WTC11 (cell line): ENCODE data around the gene TIFAB. TPM values are rescaled to one million over a fixed set of nuclear protein-coding genes. Genes with fewer than 3 reads are reported as not detected.

Source experiments
- ATAC-seq: fragments of 200-7000 bp; cut with Tn5 transposase; 2 replicates; pipeline ENCODE4 v1.10.0; 2021; ENCODE audit warnings: mild to moderate bottlenecking, moderate library complexity
- CTCF ChIA-PET: fragments of 300-600 bp; sonication (Branson Sonifier 250); formaldehyde crosslinking; loops from one replicate; lab custom pipeline; 2021; ENCODE audit warnings: antibody characterized with exemption; lab: Charles Lee
- POLR2A ChIA-PET: fragments of 350-600 bp; sonication (Branson Sonifier 250); formaldehyde crosslinking; loops from one replicate; lab custom pipeline; 2021; ENCODE audit warnings: antibody characterized with exemption; lab: Charles Lee
- DNase-seq: peaks from one replicate; pipeline ENCODE4 v3.0.0; 2021; ENCODE audit warnings: low spot score
- H3K27ac Mint-ChIP-seq: 2 replicates; pipeline ENCODE4 v1.8.0; 2021; ENCODE audit warnings: mixed read lengths
- H3K27me3 Mint-ChIP-seq: 2 replicates; pipeline ENCODE4 v1.8.0; 2021; ENCODE audit warnings: low read depth, mild to moderate bottlenecking, moderate library complexity, mixed read lengths
- H3K36me3 Mint-ChIP-seq: 2 replicates; pipeline ENCODE4 v1.8.0; 2021; ENCODE audit warnings: mixed read lengths
- H3K4me1 Mint-ChIP-seq: 2 replicates; pipeline ENCODE4 v1.8.0; 2022; ENCODE audit warnings: mixed read lengths
- H3K4me3 Mint-ChIP-seq: 2 replicates; pipeline ENCODE4 v1.8.0; 2021; ENCODE audit warnings: mild to moderate bottlenecking, moderate library complexity, mixed read lengths
- H3K9me3 Mint-ChIP-seq: 2 replicates; pipeline ENCODE4 v1.8.0; 2021; ENCODE audit warnings: mixed read lengths
- ATF2 ChIP-seq: sonication (generic); formaldehyde crosslinking; IDR thresholded peaks from 2 replicates; pipeline ENCODE4 v1.8.1; 2022; ENCODE audit warnings: low read depth, missing genetic modification reagents, borderline replicate concordance
- CBFB ChIP-seq: sonication (generic); formaldehyde crosslinking; IDR thresholded peaks from 2 replicates; pipeline ENCODE4 v1.8.1; 2022; ENCODE audit warnings: mild to moderate bottlenecking, low read depth, missing genetic modification reagents
- ELF4 ChIP-seq: sonication (generic); formaldehyde crosslinking; IDR thresholded peaks from 2 replicates; pipeline ENCODE4 v1.8.1; 2022; ENCODE audit warnings: low read depth, mild to moderate bottlenecking, moderate library complexity, missing genetic modification reagents
- ETV6 ChIP-seq: sonication (generic); formaldehyde crosslinking; IDR thresholded peaks from 2 replicates; pipeline ENCODE4 v1.8.1; 2022; ENCODE audit warnings: mild to moderate bottlenecking, missing genetic modification reagents
- FOXP1 ChIP-seq: sonication (generic); formaldehyde crosslinking; IDR thresholded peaks from 2 replicates; pipeline ENCODE4 v1.8.0; 2022; ENCODE audit warnings: missing genetic modification reagents, mild to moderate bottlenecking, moderate library complexity, borderline replicate concordance
- JAZF1 ChIP-seq: fragments of 250-450 bp; sonication (Bioruptor Pico); IDR thresholded peaks from 2 replicates; pipeline ENCODE4 v1.9.0; 2021; ENCODE audit warnings: moderate library complexity, mild to moderate bottlenecking, inconsistent platforms
- NFYB ChIP-seq: sonication (generic); formaldehyde crosslinking; conservative IDR thresholded peaks from 2 replicates; pipeline ENCODE4 v1.8.0; 2022; ENCODE audit warnings: low read depth, missing genetic modification reagents
- NR2C2 ChIP-seq: sonication (generic); formaldehyde crosslinking; IDR thresholded peaks from 2 replicates; pipeline ENCODE4 v1.8.0; 2022; ENCODE audit warnings: mild to moderate bottlenecking, missing genetic modification reagents
- OVOL2 ChIP-seq: fragments of 250-450 bp; sonication (Bioruptor Pico); IDR thresholded peaks from 2 replicates; pipeline ENCODE4 v1.9.0; 2021; ENCODE audit warnings: mild to moderate bottlenecking, borderline replicate concordance
- PREB ChIP-seq: sonication (generic); formaldehyde crosslinking; IDR thresholded peaks from 2 replicates; pipeline ENCODE4 v1.8.1; 2022; ENCODE audit warnings: mild to moderate bottlenecking, missing genetic modification reagents, moderate library complexity, borderline replicate concordance
- ZNF232 ChIP-seq: sonication (generic); formaldehyde crosslinking; IDR thresholded peaks from 2 replicates; pipeline ENCODE4 v1.8.0; 2022; ENCODE audit warnings: mild to moderate bottlenecking, missing genetic modification reagents
- ZNF425 ChIP-seq: fragments of 250-450 bp; sonication (Bioruptor Pico); conservative IDR thresholded peaks from 2 replicates; pipeline ENCODE4 v1.9.0; 2021; ENCODE audit warnings: mild to moderate bottlenecking
- ZNF512 ChIP-seq: sonication (generic); formaldehyde crosslinking; IDR thresholded peaks from 2 replicates; pipeline ENCODE4 v1.8.1; 2022; ENCODE audit warnings: missing genetic modification reagents, borderline replicate concordance
- total RNA-seq: library from RNA; stranded (reverse); gene quantifications from 3 replicates; pipeline ENCODE4 v1.2.3, GENCODE V29; 2021
- TF ChIP-seq, protein P1 (sequence below): fragments of 250-450 bp; sonication (Bioruptor Pico); IDR thresholded peaks from 2 replicates; pipeline ENCODE4 v1.8.0; 2021; ENCODE audit warnings: mild to moderate bottlenecking
- TF ChIP-seq, protein P2 (sequence below): sonication (generic); formaldehyde crosslinking; IDR thresholded peaks from 2 replicates; pipeline ENCODE4 v1.8.0; 2022; ENCODE audit warnings: mild to moderate bottlenecking, missing genetic modification reagents
- TF ChIP-seq, protein P3 (sequence below): fragments of 250-450 bp; sonication (Bioruptor Pico); IDR thresholded peaks from 2 replicates; pipeline ENCODE4 v2.1.2; 2022; ENCODE audit warnings: mild to moderate bottlenecking, moderate library complexity
- TF ChIP-seq, protein P4 (sequence below): fragments of 250-450 bp; sonication (Bioruptor Pico); IDR thresholded peaks from 2 replicates; pipeline ENCODE4 v1.9.0; 2021; ENCODE audit warnings: mild to moderate bottlenecking
- TF ChIP-seq, protein P5 (sequence below): sonication (generic); formaldehyde crosslinking; IDR thresholded peaks from 2 replicates; pipeline ENCODE4 v1.8.1; 2023; ENCODE audit warnings: mild to moderate bottlenecking, missing genetic modification reagents
- TF ChIP-seq, protein P6 (sequence below): sonication (generic); formaldehyde crosslinking; IDR thresholded peaks from 2 replicates; pipeline ENCODE4 v1.8.0; 2023; ENCODE audit warnings: missing genetic modification reagents

The TIFAB gene
- total RNA-seq, 1 experiment from 2014 or later: not detected

- TF ChIP-seq, protein P1, sequence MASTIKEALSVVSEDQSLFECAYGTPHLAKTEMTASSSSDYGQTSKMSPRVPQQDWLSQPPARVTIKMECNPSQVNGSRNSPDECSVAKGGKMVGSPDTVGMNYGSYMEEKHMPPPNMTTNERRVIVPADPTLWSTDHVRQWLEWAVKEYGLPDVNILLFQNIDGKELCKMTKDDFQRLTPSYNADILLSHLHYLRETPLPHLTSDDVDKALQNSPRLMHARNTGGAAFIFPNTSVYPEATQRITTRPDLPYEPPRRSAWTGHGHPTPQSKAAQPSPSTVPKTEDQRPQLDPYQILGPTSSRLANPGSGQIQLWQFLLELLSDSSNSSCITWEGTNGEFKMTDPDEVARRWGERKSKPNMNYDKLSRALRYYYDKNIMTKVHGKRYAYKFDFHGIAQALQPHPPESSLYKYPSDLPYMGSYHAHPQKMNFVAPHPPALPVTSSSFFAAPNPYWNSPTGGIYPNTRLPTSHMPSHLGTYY (CRISPR knock-in tag): no peak
- TF ChIP-seq FOXP1 (no peak), NR2C2 (no peak), PREB (CRISPR knock-in tag) (no peak), ELF4 (no peak), ZNF232 (CRISPR knock-in tag) (no peak)
- TF ChIP-seq, protein P2, sequence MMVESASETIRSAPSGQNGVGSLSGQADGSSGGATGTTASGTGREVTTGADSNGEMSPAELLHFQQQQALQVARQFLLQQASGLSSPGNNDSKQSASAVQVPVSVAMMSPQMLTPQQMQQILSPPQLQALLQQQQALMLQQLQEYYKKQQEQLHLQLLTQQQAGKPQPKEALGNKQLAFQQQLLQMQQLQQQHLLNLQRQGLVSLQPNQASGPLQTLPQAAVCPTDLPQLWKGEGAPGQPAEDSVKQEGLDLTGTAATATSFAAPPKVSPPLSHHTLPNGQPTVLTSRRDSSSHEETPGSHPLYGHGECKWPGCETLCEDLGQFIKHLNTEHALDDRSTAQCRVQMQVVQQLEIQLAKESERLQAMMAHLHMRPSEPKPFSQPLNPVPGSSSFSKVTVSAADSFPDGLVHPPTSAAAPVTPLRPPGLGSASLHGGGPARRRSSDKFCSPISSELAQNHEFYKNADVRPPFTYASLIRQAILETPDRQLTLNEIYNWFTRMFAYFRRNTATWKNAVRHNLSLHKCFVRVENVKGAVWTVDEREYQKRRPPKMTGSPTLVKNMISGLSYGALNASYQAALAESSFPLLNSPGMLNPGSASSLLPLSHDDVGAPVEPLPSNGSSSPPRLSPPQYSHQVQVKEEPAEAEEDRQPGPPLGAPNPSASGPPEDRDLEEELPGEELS (CRISPR knock-in tag): no peak
- TF ChIP-seq, protein P3, sequence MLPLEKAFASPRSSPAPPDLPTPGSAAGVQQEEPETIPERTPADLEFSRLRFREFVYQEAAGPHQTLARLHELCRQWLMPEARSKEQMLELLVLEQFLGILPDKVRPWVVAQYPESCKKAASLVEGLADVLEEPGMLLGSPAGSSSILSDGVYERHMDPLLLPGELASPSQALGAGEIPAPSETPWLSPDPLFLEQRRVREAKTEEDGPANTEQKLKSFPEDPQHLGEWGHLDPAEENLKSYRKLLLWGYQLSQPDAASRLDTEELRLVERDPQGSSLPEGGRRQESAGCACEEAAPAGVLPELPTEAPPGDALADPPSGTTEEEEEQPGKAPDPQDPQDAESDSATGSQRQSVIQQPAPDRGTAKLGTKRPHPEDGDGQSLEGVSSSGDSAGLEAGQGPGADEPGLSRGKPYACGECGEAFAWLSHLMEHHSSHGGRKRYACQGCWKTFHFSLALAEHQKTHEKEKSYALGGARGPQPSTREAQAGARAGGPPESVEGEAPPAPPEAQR (CRISPR knock-in tag): no peak
- TF ChIP-seq, all 79 proteins: peak for 0
Measured at GRCh38 chr5:135493406-135494180, 41.4 kb upstream of the TIFAB start (continued).

GRCh38 chr5:135492319-135492626 lies 40.1 kb upstream of the TIFAB start:
- Mint-ChIP-seq H3K4me3 (no peak overlapping the region), H3K27ac (no peak overlapping the region), H3K36me3 (no peaks in the 10 kb centered on the region), H3K4me1 (peaks cover 38% of the 10 kb centered on the region), H3K27me3 (peaks cover 9% of the 10 kb centered on the region), H3K9me3 (no peaks in the 10 kb centered on the region)
- POLR2A ChIA-PET: no interaction called here
- DNase-seq: no peak
- CTCF ChIA-PET: interaction anchor here (1.2 to 5.8 kb wide), 6 partner anchors 26 to 74 kb away, joined by 3 to 50 read pairs (median 9); no protein-coding TSS in a partner anchor
- ATAC-seq: no peak
- no peak for TF ChIP-seq ATF2 (CRISPR knock-in tag)
- TF ChIP-seq, protein P4, sequence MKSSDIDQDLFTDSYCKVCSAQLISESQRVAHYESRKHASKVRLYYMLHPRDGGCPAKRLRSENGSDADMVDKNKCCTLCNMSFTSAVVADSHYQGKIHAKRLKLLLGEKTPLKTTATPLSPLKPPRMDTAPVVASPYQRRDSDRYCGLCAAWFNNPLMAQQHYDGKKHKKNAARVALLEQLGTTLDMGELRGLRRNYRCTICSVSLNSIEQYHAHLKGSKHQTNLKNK: no peak
- TF ChIP-seq, protein P5, sequence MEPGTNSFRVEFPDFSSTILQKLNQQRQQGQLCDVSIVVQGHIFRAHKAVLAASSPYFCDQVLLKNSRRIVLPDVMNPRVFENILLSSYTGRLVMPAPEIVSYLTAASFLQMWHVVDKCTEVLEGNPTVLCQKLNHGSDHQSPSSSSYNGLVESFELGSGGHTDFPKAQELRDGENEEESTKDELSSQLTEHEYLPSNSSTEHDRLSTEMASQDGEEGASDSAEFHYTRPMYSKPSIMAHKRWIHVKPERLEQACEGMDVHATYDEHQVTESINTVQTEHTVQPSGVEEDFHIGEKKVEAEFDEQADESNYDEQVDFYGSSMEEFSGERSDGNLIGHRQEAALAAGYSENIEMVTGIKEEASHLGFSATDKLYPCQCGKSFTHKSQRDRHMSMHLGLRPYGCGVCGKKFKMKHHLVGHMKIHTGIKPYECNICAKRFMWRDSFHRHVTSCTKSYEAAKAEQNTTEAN (CRISPR knock-in tag): no peak
- TF ChIP-seq NFYB (CRISPR knock-in tag): no peak
- no peak for TF ChIP-seq OVOL2 (CRISPR knock-in tag)
- TF ChIP-seq ZNF425 (CRISPR knock-in tag): no peak
- TF ChIP-seq CBFB (CRISPR knock-in tag): no peak
- no peak for TF ChIP-seq JAZF1 (CRISPR knock-in tag)
- TF ChIP-seq, protein P1 (CRISPR knock-in tag): no peak
- TF ChIP-seq ZNF512 (CRISPR knock-in tag): no peak
- TF ChIP-seq, protein P6, sequence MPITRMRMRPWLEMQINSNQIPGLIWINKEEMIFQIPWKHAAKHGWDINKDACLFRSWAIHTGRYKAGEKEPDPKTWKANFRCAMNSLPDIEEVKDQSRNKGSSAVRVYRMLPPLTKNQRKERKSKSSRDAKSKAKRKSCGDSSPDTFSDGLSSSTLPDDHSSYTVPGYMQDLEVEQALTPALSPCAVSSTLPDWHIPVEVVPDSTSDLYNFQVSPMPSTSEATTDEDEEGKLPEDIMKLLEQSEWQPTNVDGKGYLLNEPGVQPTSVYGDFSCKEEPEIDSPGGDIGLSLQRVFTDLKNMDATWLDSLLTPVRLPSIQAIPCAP: no peak
- no peak for TF ChIP-seq ETV6 (CRISPR knock-in tag)
